GM12864 (cell line): ENCODE measurements around the gene PGM2.

Experiments
- DNase-seq: peaks from one replicate; pipeline ENCODE4 v3.0.0-alpha.2; 2011; ENCODE audit warnings: low read depth
- H3K4me3 ChIP-seq: 2 replicates; pipeline ENCODE4 v1.5.1; 2011; ENCODE audit warnings: mild to moderate bottlenecking, low read depth, low read length, control low read depth
- TF ChIP-seq, protein P1 (sequence below): IDR thresholded peaks from 2 replicates; pipeline ENCODE4 v1.5.1; 2011; ENCODE audit warnings: low read depth, mild to moderate bottlenecking, moderate library complexity, low read length, control low read depth, inconsistent platforms; ENCODE audit errors: missing control alignments

PGM2 gene

DNA sequence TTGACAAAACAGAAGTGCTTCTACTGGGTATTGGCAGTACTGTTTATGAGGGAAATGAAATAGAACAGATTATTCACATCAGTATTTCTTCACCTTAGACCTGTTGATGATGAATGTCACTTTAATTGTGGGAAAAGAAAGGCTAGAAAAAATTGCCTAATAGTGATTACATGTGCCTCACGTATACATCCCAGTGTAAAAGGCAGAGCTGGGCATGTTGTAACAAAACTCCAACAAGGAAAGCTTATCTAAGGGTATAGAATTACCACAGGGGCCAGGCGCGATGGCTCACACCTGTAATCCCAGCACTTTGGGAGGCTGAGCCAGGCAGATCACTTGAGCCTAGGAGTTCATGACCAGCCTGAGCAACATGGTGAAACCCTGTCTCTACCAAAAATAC lies 4.2 kb downstream of the PGM2 start:
- TF ChIP-seq, protein P1, sequence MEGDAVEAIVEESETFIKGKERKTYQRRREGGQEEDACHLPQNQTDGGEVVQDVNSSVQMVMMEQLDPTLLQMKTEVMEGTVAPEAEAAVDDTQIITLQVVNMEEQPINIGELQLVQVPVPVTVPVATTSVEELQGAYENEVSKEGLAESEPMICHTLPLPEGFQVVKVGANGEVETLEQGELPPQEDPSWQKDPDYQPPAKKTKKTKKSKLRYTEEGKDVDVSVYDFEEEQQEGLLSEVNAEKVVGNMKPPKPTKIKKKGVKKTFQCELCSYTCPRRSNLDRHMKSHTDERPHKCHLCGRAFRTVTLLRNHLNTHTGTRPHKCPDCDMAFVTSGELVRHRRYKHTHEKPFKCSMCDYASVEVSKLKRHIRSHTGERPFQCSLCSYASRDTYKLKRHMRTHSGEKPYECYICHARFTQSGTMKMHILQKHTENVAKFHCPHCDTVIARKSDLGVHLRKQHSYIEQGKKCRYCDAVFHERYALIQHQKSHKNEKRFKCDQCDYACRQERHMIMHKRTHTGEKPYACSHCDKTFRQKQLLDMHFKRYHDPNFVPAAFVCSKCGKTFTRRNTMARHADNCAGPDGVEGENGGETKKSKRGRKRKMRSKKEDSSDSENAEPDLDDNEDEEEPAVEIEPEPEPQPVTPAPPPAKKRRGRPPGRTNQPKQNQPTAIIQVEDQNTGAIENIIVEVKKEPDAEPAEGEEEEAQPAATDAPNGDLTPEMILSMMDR, result no peak
- H3K4me3 ChIP-seq, result no peak overlapping the region
- DNase-seq, result no peak

DNA sequence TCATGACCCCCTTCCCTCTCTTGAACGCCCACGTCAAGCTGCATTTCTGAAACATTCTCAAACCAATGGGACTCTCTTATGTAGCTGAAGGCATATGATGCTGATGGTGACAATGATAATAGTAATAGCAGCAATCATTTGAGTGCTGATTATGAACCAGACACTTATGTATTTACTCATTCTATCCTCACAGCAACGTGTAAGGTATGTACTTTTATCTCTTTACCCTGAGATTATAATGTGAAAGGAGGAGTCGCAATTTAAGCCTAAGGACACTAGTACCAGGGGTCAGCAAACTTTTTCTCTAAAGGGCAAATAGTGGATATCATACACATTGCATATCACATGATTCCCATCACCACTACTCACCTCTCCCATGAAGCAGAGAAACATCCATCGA lies 8.5 kb downstream of the PGM2 start:
- TF ChIP-seq, protein P1, result no peak
- DNase-seq, result no peak
- no peak overlapping the region for H3K4me3 ChIP-seq

DNA sequence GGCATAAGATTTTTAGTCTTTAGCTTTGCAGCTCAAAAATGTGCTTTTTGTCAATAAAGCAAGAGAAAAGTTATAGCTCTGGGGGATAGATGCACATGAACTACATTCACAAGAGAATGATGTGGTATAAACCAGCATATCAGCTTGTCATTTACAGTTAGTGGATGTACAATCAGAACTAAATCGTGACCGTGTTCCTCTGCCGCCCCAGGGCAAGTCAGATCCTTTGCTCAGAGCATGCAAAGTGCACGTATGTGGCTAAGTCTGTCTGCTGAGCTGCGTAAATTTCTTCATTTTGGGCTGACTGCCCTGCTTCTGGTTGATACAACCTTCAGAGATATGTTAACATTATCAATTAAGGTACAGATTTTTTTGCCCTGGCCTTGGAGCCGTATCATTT lies 9.3 kb downstream of the PGM2 start:
- H3K4me3 ChIP-seq, result no peak overlapping the region
- no peak for DNase-seq
- TF ChIP-seq, protein P1, result no peak

DNA sequence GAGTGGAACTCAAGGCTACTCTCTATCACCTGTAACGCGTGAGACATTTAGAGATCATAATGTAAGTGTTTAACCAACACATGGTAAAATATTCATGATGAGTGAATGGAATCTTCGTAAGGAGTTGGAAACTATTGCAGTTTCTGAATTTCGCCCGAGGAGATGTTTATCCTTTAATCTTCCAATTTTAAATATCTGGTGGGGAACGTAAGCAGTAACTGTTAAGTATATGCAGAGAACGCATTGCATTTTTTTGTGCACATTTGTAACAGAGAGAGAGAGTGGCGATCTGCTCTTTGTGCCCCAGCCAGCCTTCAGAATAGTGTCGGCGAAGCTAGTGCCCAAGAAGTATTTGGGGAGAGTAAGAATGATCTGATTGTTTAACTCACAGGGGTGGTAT lies 9.8 kb downstream of the PGM2 start:
- DNase-seq, result no peak
- H3K4me3 ChIP-seq, result no peak overlapping the region
- TF ChIP-seq, protein P1, result no peak

DNA sequence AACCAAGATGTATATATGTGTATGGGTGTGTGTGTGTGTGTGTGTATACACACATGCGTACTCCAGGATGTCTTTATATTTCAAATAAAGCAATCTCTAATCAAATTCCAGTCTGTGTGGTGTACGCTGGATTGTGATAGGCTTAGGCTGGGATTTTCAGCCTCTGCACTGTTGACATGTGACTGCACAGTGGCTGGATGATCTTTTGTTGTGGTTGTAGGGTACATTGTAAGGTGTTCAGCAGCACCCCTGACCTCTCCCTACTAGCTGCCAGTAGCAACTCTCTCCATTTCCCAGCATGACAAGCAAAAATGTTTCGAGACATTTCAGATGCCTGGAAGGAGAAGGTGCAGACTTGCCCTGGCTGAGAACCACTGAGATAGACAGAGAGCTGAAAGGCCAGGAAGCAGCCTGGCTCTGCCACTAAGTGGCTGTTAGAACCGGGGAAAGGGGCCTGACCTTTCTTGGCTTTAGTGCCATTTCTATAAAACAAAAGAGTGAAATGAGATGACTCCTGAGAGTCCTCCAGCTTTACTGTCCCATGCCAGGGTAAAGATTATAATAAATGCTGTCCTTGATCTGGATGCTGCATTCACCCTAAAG lies 10.5 kb downstream of the PGM2 start:
- no peak overlapping the region for H3K4me3 ChIP-seq
- DNase-seq, result no peak

DNA sequence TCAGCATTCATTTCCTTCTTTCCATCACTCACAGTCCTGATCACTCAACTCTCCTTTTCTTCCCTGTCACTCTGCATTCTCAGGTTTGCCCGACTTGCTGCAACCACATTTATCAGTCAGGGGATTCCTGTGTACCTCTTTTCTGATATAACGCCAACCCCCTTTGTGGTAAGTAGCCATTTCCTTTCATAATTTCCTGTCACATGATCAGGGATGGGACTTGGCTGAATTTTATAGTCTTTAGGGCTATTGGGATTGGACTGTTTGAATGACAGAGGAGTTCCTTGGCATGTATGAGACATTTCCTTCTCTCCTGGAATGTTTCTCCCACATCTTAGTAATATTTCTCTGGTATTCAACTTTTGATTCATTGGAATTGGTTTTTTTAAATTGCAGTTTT lies 11.0 kb downstream of the PGM2 start:
- no peak overlapping the region for H3K4me3 ChIP-seq
- no peak for DNase-seq
- TF ChIP-seq, protein P1, result no peak

More for the DNA sequence above, 10.5 kb downstream of the PGM2 start:
- TF ChIP-seq, protein P1, result no peak

DNA sequence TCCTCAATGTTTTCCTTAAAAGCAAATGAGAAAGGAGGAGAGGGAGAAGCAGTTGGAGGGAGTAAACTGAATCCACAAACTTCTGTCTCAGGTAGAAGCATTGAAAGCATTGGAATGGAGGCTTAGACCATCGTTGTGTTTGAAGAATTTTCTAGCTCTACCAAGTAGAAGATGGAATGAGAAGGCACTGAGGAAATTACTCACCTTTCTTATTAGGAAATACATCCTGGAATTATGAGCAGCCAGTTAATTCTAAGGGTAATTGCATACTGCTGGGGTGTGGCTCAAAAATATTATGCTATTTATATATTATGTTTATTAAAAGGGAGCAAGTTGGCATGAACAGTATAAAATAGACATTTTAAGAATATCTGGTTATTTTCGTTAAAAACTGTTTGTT lies 12.9 kb downstream of the PGM2 start:
- H3K4me3 ChIP-seq, result no peak overlapping the region
- TF ChIP-seq, protein P1, result no peak
- DNase-seq, result no peak
